Measurements from ENCODE around the gene TNFRSF13B. TPM values are rescaled to one million over a fixed set of nuclear protein-coding genes. Genes with fewer than 3 reads are reported as not detected.

Gene TNFRSF13B
- total and polyA plus RNA-seq, 2 donors (not counting 3 experiments of a cell fraction or from before 2014, with no cell fraction given), result not detected

DNA sequence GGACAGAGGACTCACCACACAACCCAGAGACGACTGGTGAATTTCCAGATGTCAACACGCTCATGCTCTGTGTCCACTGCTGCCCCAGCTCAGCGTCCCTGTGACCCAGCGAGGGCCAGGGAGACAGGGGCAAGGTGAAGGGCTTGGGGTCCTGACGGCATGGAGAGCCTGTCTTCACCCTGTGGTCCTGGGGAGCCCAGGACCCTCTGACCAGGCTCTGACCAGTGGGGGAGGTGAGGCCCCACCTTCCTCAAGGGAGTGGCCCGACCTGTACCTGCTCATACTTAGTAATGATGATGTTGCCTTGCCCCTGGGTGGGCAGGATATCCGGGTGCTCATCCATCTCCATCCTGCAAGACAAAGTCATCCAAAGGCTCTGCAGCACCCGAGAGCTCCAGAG, 39.8 kb downstream of the TNFRSF13B start:
- no peak overlapping the region for H3K9ac ChIP-seq (replicated peaks; ENCODE audit: extremely low read depth, insufficient read depth, low read length)

More for the DNA sequence above, 39.8 kb downstream of the TNFRSF13B start:
- Histone ChIP-seq H4K20me1 (replicated peaks; ENCODE audit: control insufficient read depth, extremely low read depth, insufficient read depth, low read length) (no peaks in the 10 kb centered on the region), H3K4me3 (replicated peaks in 1 of 3; ENCODE audit: insufficient read depth in 1 of 3, low read depth in 1 of 3, low read length in 3 of 3) (no peak overlapping the region), H3K9me3 (replicated peaks; ENCODE audit: control insufficient read depth, insufficient read depth, low read length) (no peaks in the 10 kb centered on the region), H3K4me1 (ENCODE audit: control insufficient read depth, extremely low read depth, insufficient read depth, low read length) (no peaks in the 10 kb centered on the region), H3K9me1 (replicated peaks; ENCODE audit: control insufficient read depth, extremely low read depth, insufficient read depth, low read length) (no peaks in the 10 kb centered on the region), H3K79me2 (ENCODE audit: control insufficient read depth, insufficient read depth, low read length) (no peaks in the 10 kb centered on the region), H2AFZ (ENCODE audit: low read depth, low read length) (no peak overlapping the region), H3K36me3 (ENCODE audit: control insufficient read depth in 2 of 2, extremely low read depth in 1 of 2, insufficient read depth in 2 of 2, low read length in 2 of 2) (no peaks in the 10 kb centered on the region), H3K27ac (ENCODE audit: insufficient read depth, low read depth, low read length) (no peak overlapping the region), H3K27me3 (ENCODE audit: control insufficient read depth in 2 of 2, insufficient read depth in 2 of 2, low read length in 2 of 2) (no peaks in the 10 kb centered on the region), H3K4me2 (ENCODE audit: insufficient read depth, low read length) (no peak overlapping the region)
- DNase-seq (ENCODE audit: low read depth, low spot score) (no peak), FAIRE-seq (no peak)
- ChIA-PET CTCF (no interaction called here), POLR2A (no interaction called here)
- dilution Hi-C loops (cut with MboI; ENCODE audit: extremely low pct_ligation_motif_present, low sequenced_read_pairs) (no loop called here), intact Hi-C loops (cut with micrococcal nuclease) (no loop called here)
- no TSS peak for BruUV-seq (replicated peaks)
- TF ChIP-seq POLR2AphosphoS5 (IDR thresholded peaks at IDR 0.05; ENCODE audit: insufficient read depth, low read depth, low read length) (no peak), MYC (IDR thresholded peaks at IDR 0.05; ENCODE audit: low read depth, low read length) (no peak), EZH2 (IDR thresholded peaks at IDR 0.05; ENCODE audit: borderline replicate concordance, low read depth, low read length, severe bottlenecking) (no peak), GATA2 (IDR thresholded peaks at IDR 0.05; ENCODE audit: insufficient read depth, insufficient read length, low read depth, low read length) (no peak), POLR2A (IDR thresholded peaks at IDR 0.05; ENCODE audit: low read depth, low read length) (no peak)
- TF ChIP-seq, protein P1, sequence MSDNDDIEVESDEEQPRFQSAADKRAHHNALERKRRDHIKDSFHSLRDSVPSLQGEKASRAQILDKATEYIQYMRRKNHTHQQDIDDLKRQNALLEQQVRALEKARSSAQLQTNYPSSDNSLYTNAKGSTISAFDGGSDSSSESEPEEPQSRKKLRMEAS (IDR thresholded peaks at IDR 0.05; ENCODE audit: insufficient read depth, insufficient read length), result no peak
- TF ChIP-seq, protein P2, sequence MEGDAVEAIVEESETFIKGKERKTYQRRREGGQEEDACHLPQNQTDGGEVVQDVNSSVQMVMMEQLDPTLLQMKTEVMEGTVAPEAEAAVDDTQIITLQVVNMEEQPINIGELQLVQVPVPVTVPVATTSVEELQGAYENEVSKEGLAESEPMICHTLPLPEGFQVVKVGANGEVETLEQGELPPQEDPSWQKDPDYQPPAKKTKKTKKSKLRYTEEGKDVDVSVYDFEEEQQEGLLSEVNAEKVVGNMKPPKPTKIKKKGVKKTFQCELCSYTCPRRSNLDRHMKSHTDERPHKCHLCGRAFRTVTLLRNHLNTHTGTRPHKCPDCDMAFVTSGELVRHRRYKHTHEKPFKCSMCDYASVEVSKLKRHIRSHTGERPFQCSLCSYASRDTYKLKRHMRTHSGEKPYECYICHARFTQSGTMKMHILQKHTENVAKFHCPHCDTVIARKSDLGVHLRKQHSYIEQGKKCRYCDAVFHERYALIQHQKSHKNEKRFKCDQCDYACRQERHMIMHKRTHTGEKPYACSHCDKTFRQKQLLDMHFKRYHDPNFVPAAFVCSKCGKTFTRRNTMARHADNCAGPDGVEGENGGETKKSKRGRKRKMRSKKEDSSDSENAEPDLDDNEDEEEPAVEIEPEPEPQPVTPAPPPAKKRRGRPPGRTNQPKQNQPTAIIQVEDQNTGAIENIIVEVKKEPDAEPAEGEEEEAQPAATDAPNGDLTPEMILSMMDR (IDR thresholded peaks at IDR 0.05; ENCODE audit: extremely low read depth in 1 of 2, insufficient read depth in 1 of 2, low read depth in 1 of 2, low read length in 2 of 2), result no peak
